ENCODE measurements around the gene SMARCAD1.

The SMARCAD1 gene

DNA sequence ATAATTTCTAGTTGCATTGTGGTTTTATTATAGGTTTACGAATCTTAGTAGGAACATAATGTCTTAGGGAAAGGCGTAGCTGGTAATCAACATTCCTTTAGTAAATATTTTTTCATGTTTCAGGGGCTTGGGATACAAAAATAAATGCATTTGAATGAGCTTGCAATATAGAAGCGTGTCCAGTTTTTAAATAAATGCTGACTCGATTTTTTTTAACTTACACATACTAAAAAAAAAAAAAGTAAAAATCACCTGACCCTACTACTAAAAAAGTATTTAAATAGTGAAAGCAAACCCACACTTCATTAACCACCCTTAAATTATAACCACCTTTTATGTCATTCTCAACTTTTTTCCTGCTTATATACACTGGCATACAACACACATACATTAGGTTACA lies 29.6 kb downstream of the SMARCAD1 start:
- Histone ChIP-seq H3K4me1 (ENCODE audit: control insufficient read depth, insufficient read depth, low read depth, low read length) (no peaks in the 10 kb centered on the region), H3K4me3 (ENCODE audit: insufficient read depth in 1 of 2, low read depth in 1 of 2, low read length in 2 of 2) (no peak overlapping the region), H2BK120ac (ENCODE audit: low read depth, low read length) (no peak overlapping the region), H3K9ac (ENCODE audit: low read length) (no peak overlapping the region), H3K9me3 (ENCODE audit: control insufficient read depth, low read length) (no peaks in the 10 kb centered on the region), H3K14ac (ENCODE audit: low read length in 2 of 2) (no peak overlapping the region), H2BK15ac (ENCODE audit: low read depth, poor library complexity, severe bottlenecking) (no peak overlapping the region), H4K91ac (ENCODE audit: low read length) (no peak overlapping the region), H4K8ac (ENCODE audit: low read length) (no peak overlapping the region), H3K4ac (ENCODE audit: low read depth in 1 of 2, low read length in 2 of 2) (no peak overlapping the region), H2AK5ac (ENCODE audit: low read length, severe bottlenecking) (no peak overlapping the region), H3K79me1 (replicated peaks; ENCODE audit: low read length, poor library complexity, severe bottlenecking) (peaks cover 15% of the 10 kb centered on the region), H3K4me2 (ENCODE audit: low read length, poor library complexity, severe bottlenecking) (no peak overlapping the region), H3K23ac (ENCODE audit: low read length in 2 of 2) (no peak overlapping the region), H3K36me3 (ENCODE audit: control insufficient read depth in 1 of 2, insufficient read depth in 2 of 2, low read depth in 1 of 2, low read length in 2 of 2) (peaks cover 12 to 88% of the 10 kb centered on the region in 2 experiments), H2BK5ac (ENCODE audit: low read depth, low read length, poor library complexity, severe bottlenecking) (no peak overlapping the region), H3K27me3 (ENCODE audit: control insufficient read depth in 1 of 2, insufficient read depth in 1 of 2, low read length in 2 of 2) (no peaks in the 10 kb centered on the region), H2AFZ (ENCODE audit: low read depth, low read length) (no peak overlapping the region), H2BK12ac (ENCODE audit: low read length in 2 of 2) (no peak overlapping the region), H3K27ac (ENCODE audit: low read length, poor library complexity, severe bottlenecking) (no peak overlapping the region), H3K18ac (ENCODE audit: low read depth in 1 of 2, low read length in 2 of 2) (no peak overlapping the region)
- WGBS = 97% methylated on average over 4 of the region's 4 CpGs
- DNase-seq = no peak

DNA sequence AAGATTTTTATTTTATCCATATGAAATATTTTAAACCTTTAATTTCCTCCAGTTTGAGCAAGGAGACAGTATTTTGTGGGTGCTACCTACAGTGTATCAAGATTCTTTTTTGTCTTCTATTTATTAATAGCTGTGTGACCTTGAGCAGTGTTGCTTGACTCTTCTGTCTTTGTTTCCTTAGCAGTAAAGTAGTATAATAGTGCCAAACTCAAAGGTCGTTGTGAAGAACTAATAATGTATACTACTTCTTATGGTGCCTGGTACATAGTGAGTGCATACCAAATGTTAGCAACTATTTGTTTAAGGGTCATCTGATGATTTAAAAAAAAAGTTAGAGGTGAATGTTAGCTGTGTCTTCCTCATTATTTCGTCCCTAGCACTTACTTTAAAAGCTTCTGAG lies 30.5 kb downstream of the SMARCAD1 start:
- H2BK12ac ChIP-seq (ENCODE audit: low read length in 2 of 2) = no peak overlapping the region
- H2BK120ac ChIP-seq (ENCODE audit: low read depth, low read length) = no peak overlapping the region
- H3K23ac ChIP-seq (ENCODE audit: low read length in 2 of 2) = no peak overlapping the region
- H3K4me3 ChIP-seq (ENCODE audit: insufficient read depth in 1 of 2, low read depth in 1 of 2, low read length in 2 of 2) = no peak overlapping the region
- no peak overlapping the region for H3K4ac ChIP-seq (ENCODE audit: low read depth in 1 of 2, low read length in 2 of 2)
- peaks cover 11% of the 10 kb centered on the region for H3K79me1 ChIP-seq (replicated peaks; ENCODE audit: low read length, poor library complexity, severe bottlenecking)
- no peaks in the 10 kb centered on the region for H3K4me1 ChIP-seq (ENCODE audit: control insufficient read depth, insufficient read depth, low read depth, low read length)
- no peak overlapping the region for H4K8ac ChIP-seq (ENCODE audit: low read length)
- H2BK15ac ChIP-seq (ENCODE audit: low read depth, poor library complexity, severe bottlenecking) = no peak overlapping the region
- no peaks in the 10 kb centered on the region for H3K27me3 ChIP-seq (ENCODE audit: control insufficient read depth in 1 of 2, insufficient read depth in 1 of 2, low read length in 2 of 2)
- H3K14ac ChIP-seq (ENCODE audit: low read length in 2 of 2) = no peak overlapping the region
- no peak for DNase-seq
- H2AK5ac ChIP-seq (ENCODE audit: low read length, severe bottlenecking) = no peak overlapping the region
- WGBS = 93% methylated on average over 2 of the region's 2 CpGs
- H2BK5ac ChIP-seq (ENCODE audit: low read depth, low read length, poor library complexity, severe bottlenecking) = no peak overlapping the region
- H3K18ac ChIP-seq (ENCODE audit: low read depth in 1 of 2, low read length in 2 of 2) = no peak overlapping the region
- no peak overlapping the region for H3K4me2 ChIP-seq (ENCODE audit: low read length, poor library complexity, severe bottlenecking)
- H2AFZ ChIP-seq (ENCODE audit: low read depth, low read length) = no peak overlapping the region
- peaks cover 12 to 88% of the 10 kb centered on the region in 2 experiments for H3K36me3 ChIP-seq (ENCODE audit: control insufficient read depth in 1 of 2, insufficient read depth in 2 of 2, low read depth in 1 of 2, low read length in 2 of 2)
- H3K27ac ChIP-seq (ENCODE audit: low read length, poor library complexity, severe bottlenecking) = no peak overlapping the region
- H3K9ac ChIP-seq (ENCODE audit: low read length) = no peak overlapping the region
- no peak overlapping the region for H4K91ac ChIP-seq (ENCODE audit: low read length)
- no peaks in the 10 kb centered on the region for H3K9me3 ChIP-seq (ENCODE audit: control insufficient read depth, low read length)

DNA sequence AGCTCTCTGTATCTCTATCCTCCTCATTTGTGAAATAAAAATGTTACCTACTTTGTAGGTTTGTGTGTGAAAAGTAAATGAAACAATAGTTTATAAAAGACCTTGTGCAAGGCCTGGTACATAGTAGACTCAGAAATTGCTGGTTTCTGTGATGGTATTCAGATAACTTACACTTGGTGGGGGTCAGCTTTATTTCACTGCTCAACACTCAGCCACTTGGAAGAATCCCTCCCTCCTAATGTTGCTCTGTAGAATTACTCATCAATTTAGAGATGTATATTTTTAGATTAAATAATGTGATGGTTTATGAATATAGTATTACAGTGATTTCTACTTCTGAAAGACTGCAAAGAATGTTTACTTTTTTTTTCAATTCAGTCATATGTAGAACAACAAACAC lies 32.7 kb downstream of the SMARCAD1 start:
- H3K4me1 ChIP-seq (ENCODE audit: control insufficient read depth, insufficient read depth, low read depth, low read length) = no peaks in the 10 kb centered on the region
- no peak overlapping the region for H2BK120ac ChIP-seq (ENCODE audit: low read depth, low read length)
- no peak overlapping the region for H3K23ac ChIP-seq (ENCODE audit: low read length in 2 of 2)
- H3K9ac ChIP-seq (ENCODE audit: low read length) = no peak overlapping the region
- H2AFZ ChIP-seq (ENCODE audit: low read depth, low read length) = no peak overlapping the region
- H3K36me3 ChIP-seq (ENCODE audit: control insufficient read depth in 1 of 2, insufficient read depth in 2 of 2, low read depth in 1 of 2, low read length in 2 of 2) = peaks cover 12 to 93% of the 10 kb centered on the region in 2 experiments
- H4K8ac ChIP-seq (ENCODE audit: low read length) = no peak overlapping the region
- H3K4ac ChIP-seq (ENCODE audit: low read depth in 1 of 2, low read length in 2 of 2) = no peak overlapping the region
- H3K4me3 ChIP-seq (ENCODE audit: insufficient read depth in 1 of 2, low read depth in 1 of 2, low read length in 2 of 2) = no peak overlapping the region
- H3K27me3 ChIP-seq (ENCODE audit: control insufficient read depth in 1 of 2, insufficient read depth in 1 of 2, low read length in 2 of 2) = no peaks in the 10 kb centered on the region
- no peak overlapping the region for H3K18ac ChIP-seq (ENCODE audit: low read depth in 1 of 2, low read length in 2 of 2)
- H3K14ac ChIP-seq (ENCODE audit: low read length in 2 of 2) = no peak overlapping the region
- H3K27ac ChIP-seq (ENCODE audit: low read length, poor library complexity, severe bottlenecking) = no peak overlapping the region
- no peak overlapping the region for H4K91ac ChIP-seq (ENCODE audit: low read length)
- no peaks in the 10 kb centered on the region for H3K9me3 ChIP-seq (ENCODE audit: control insufficient read depth, low read length)
- no peak overlapping the region for H2AK5ac ChIP-seq (ENCODE audit: low read length, severe bottlenecking)
- H3K4me2 ChIP-seq (ENCODE audit: low read length, poor library complexity, severe bottlenecking) = no peak overlapping the region
- H2BK5ac ChIP-seq (ENCODE audit: low read depth, low read length, poor library complexity, severe bottlenecking) = no peak overlapping the region
- no peak overlapping the region for H2BK15ac ChIP-seq (ENCODE audit: low read depth, poor library complexity, severe bottlenecking)
- no peak for DNase-seq
- no peak overlapping the region for H2BK12ac ChIP-seq (ENCODE audit: low read length in 2 of 2)
- peaks cover 11% of the 10 kb centered on the region for H3K79me1 ChIP-seq (replicated peaks; ENCODE audit: low read length, poor library complexity, severe bottlenecking)

DNA sequence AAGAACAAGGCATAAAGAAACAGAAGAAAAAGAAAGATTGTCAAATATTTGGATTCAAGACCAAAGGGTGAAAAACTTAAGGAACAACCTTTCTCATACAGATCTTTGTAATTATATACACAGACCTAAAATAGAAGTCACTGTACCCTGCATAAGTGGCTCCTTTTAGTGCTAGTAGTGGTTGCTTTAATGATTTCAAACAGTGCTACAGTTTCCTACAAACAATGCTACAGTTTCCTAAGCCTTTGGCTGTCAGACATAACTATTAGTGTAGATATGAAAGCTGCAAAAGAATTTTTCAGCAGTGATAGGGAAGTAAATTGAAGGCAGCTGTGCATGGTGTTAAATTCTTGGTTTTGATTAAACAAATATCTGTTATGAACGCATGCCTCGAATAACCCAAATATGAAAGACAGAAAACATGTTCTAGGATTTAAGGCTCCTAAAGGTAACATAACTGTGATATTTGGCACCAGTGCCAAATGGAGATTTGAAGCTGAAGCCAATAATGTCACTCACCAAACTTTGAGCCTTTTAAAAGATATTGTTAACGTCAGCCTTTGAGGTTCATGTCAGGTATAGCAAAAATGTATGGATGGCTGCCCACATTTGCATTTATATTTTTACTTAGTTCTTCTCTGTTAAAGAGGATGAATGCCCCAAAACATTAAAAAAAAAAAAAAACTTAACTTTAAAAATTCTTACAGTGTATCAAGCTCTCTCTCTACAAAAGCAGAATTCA lies 36.6 kb downstream of the SMARCAD1 start:
- Histone ChIP-seq H3K4me2 (ENCODE audit: low read length, poor library complexity, severe bottlenecking) (no peak overlapping the region), H2BK15ac (ENCODE audit: low read depth, poor library complexity, severe bottlenecking) (no peak overlapping the region), H4K91ac (ENCODE audit: low read length) (no peak overlapping the region), H3K18ac (ENCODE audit: low read depth in 1 of 2, low read length in 2 of 2) (no peak overlapping the region), H3K4ac (ENCODE audit: low read depth in 1 of 2, low read length in 2 of 2) (no peak overlapping the region), H2BK12ac (ENCODE audit: low read length in 2 of 2) (no peak overlapping the region), H2AK5ac (ENCODE audit: low read length, severe bottlenecking) (no peak overlapping the region), H3K9me3 (ENCODE audit: control insufficient read depth, low read length) (no peaks in the 10 kb centered on the region), H3K9ac (ENCODE audit: low read length) (no peak overlapping the region), H3K4me1 (ENCODE audit: control insufficient read depth, insufficient read depth, low read depth, low read length) (no peaks in the 10 kb centered on the region), H3K27me3 (ENCODE audit: control insufficient read depth in 1 of 2, insufficient read depth in 1 of 2, low read length in 2 of 2) (no peaks in the 10 kb centered on the region), H3K14ac (ENCODE audit: low read length in 2 of 2) (no peak overlapping the region), H3K4me3 (ENCODE audit: insufficient read depth in 1 of 2, low read depth in 1 of 2, low read length in 2 of 2) (no peak overlapping the region), H3K23ac (ENCODE audit: low read length in 2 of 2) (no peak overlapping the region), H3K27ac (ENCODE audit: low read length, poor library complexity, severe bottlenecking) (no peak overlapping the region), H4K8ac (ENCODE audit: low read length) (no peak overlapping the region), H2AFZ (ENCODE audit: low read depth, low read length) (no peak overlapping the region), H2BK120ac (ENCODE audit: low read depth, low read length) (no peak overlapping the region), H3K79me1 (replicated peaks; ENCODE audit: low read length, poor library complexity, severe bottlenecking) (peaks cover 20% of the 10 kb centered on the region), H2BK5ac (ENCODE audit: low read depth, low read length, poor library complexity, severe bottlenecking) (no peak overlapping the region), H3K36me3 (ENCODE audit: control insufficient read depth in 1 of 2, insufficient read depth in 2 of 2, low read depth in 1 of 2, low read length in 2 of 2) (peaks cover 20 to 94% of the 10 kb centered on the region in 2 experiments)
- DNase-seq = no peak
- 94% methylated on average over 2 of the region's 3 CpGs for WGBS
